Measurements from ENCODE around the gene CHST13.

Gene CHST13

GRCh38 chr3:126503701-126504100 lies 20.3 kb upstream of the CHST13 start:
- no peak for DNase-seq (ENCODE audit: low read depth)
- no peak for TF ChIP-seq CTCF (IDR thresholded peaks at IDR 0.05; ENCODE audit: insufficient read depth, low read depth, low read length, missing control alignments)
- H3K4me3 ChIP-seq (ENCODE audit: low read length) = no peak overlapping the region

- TF ChIP-seq CTCF (IDR thresholded peaks at IDR 0.05; ENCODE audit: insufficient read depth, low read depth, low read length, missing control alignments) = no peak
- no peak for DNase-seq (ENCODE audit: low read depth)
- H3K4me3 ChIP-seq (ENCODE audit: low read length) = no peak overlapping the region
Observed at GRCh38 chr3:126507886-126508285, 16.1 kb upstream of the CHST13 start.

- DNase-seq (ENCODE audit: low read depth) = peak; percentile 29
- TF ChIP-seq CTCF (IDR thresholded peaks at IDR 0.05; ENCODE audit: insufficient read depth, low read depth, low read length, missing control alignments) = no peak
- no peak overlapping the region for H3K4me3 ChIP-seq (ENCODE audit: low read length)
Observed at GRCh38 chr3:126508564-126508964, 15.4 kb upstream of the CHST13 start.

- TF ChIP-seq CTCF (IDR thresholded peaks at IDR 0.05; ENCODE audit: insufficient read depth, low read depth, low read length, missing control alignments) = no peak
- no peak overlapping the region for H3K4me3 ChIP-seq (ENCODE audit: low read length)
- peak; percentile 64 for DNase-seq (ENCODE audit: low read depth)
Observed at GRCh38 chr3:126509597-126510307, 14.2 kb upstream of the CHST13 start.

GRCh38 chr3:126510308-126510910 lies 13.5 kb upstream of the CHST13 start:
- no peak overlapping the region for H3K4me3 ChIP-seq (ENCODE audit: low read length)

GRCh38 chr3:126511291-126511690 lies 12.7 kb upstream of the CHST13 start:
- H3K4me3 ChIP-seq (ENCODE audit: low read length) = no peak overlapping the region
- no peak for DNase-seq (ENCODE audit: low read depth)
- no peak for TF ChIP-seq CTCF (IDR thresholded peaks at IDR 0.05; ENCODE audit: insufficient read depth, low read depth, low read length, missing control alignments)

More at GRCh38 chr3:126510308-126510910, 13.5 kb upstream of the CHST13 start:
- no peak for DNase-seq (ENCODE audit: low read depth)
- TF ChIP-seq CTCF (IDR thresholded peaks at IDR 0.05; ENCODE audit: insufficient read depth, low read depth, low read length, missing control alignments) = no peak

GRCh38 chr3:126512026-126512425 lies 11.9 kb upstream of the CHST13 start:
- no peak overlapping the region for H3K4me3 ChIP-seq (ENCODE audit: low read length)
- no peak for DNase-seq (ENCODE audit: low read depth)
- no peak for TF ChIP-seq CTCF (IDR thresholded peaks at IDR 0.05; ENCODE audit: insufficient read depth, low read depth, low read length, missing control alignments)
